Cardiac septum (tissue), 1 donor: Measurements from ENCODE around the gene FOXP1. TPM values are rescaled to one million over a fixed set of nuclear protein-coding genes. Genes with fewer than 3 reads are reported as not detected.

Experiments
- DNase-seq: peaks from one replicate; pipeline ENCODE4 v3.0.0-alpha.2; 2020; ENCODE audit warnings: low spot score
- intact Hi-C: fragments of 100-400 bp; cut with DNase I; formaldehyde crosslinking; loops from one replicate; pipeline ENCODE4 v1.14.0; 2022
- total RNA-seq: library from RNA; stranded (reverse); fragmentation: NEBNext Ultra II Directional; extraction: Animal tissue kit (Norgen Biotek cat#: 25700); gene quantifications from one replicate; pipeline ENCODE4 v1.2.1, GENCODE V29; 2021
- donor health status: DM: no; HTN: no; CAD: no.

Gene FOXP1
- total RNA-seq, 1 donor from 2014 or later, result 53.2 TPM

DNA sequence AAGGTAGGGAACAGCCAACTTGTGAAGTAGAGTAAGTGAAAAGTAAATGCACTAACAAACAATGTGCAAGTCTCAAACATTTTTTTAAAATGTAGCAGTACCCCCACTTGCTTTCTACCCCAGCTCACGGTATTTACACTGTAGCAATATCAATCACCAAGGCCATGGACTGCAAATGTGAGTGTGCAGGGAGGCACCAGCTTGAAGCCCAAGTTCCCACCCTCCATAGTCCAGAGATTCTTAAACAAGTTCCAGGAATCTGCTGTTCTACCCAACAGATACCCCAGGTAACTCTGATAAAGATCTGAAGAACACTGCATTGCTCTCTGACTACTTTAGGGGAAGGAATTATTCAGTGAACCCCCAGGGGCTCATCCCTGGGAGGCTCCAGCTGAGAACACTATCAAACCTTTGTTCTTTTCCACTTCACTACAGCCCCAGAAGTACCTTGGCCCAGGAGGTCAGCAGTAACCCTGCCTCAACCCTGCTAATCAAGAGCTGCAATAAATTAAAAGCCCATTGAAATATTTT lies 86.1 kb downstream of the FOXP1 start:
- intact Hi-C loops, result loop anchor here (2.0 to 5.0 kb wide), 2 partner anchors 29 to 85 kb away; partner anchors contain the start of gene FOXP1
- DNase-seq, result no peak

DNA sequence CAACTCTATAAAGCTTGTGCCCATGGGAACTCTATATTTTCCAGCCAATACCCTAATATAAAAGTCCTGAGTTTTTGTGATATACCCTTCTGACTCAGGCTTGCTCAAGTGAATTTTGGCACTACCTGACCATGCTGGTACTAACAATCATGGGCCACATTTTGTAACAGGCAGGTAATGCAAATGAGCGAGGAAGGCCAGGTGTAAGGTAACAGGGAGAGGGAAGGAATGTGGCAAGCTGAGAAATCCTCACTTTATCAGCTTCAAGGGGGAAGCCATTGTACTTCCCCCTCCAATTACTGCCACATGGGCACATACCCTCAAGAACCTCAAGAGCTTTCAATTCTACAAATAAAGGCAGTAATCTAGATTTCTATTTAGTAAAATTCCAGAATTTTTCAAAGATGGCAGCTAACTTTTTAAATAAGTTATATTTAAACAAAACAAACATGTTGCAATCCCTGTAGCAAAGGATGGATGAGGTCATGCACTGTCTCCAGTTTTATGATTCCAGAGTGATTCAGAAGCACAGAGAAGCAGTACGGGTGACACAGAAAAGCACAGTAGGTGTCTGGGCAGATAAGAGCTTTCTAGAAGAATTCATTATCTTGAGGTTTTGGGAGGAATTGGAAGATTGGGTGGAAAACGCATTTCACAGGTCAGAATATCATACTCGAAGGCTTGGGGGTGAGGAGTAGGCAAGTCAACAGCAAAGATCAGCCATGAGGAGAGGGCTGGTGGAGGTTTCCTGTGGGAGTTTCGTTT lies 87.6 kb downstream of the FOXP1 start:
- no peak for DNase-seq
- intact Hi-C loops, result loop anchor here (2.0 to 5.0 kb wide), 2 partner anchors 27 to 86 kb away; partner anchors contain the start of gene FOXP1

DNA sequence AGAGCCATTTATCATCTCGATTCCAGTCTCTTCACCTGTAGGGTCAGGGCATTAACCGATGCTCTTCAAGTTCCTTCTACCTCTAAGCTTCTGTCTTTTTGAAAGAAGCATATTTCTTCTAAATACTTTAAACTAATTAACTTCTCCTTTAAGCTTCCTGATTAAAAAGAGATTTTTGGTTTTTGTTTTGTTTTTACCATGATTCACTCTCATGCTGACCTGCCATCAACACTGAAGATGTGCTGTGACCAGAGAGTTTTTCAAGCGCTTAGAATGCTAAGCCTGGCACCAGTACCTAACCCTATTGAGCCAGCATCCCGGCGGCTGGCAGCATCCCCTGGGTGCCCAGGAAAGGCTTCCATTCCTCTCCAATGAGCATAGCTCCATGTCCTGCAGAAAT lies 89.3 kb downstream of the FOXP1 start:
- intact Hi-C loops, result no loop called here

DNA sequence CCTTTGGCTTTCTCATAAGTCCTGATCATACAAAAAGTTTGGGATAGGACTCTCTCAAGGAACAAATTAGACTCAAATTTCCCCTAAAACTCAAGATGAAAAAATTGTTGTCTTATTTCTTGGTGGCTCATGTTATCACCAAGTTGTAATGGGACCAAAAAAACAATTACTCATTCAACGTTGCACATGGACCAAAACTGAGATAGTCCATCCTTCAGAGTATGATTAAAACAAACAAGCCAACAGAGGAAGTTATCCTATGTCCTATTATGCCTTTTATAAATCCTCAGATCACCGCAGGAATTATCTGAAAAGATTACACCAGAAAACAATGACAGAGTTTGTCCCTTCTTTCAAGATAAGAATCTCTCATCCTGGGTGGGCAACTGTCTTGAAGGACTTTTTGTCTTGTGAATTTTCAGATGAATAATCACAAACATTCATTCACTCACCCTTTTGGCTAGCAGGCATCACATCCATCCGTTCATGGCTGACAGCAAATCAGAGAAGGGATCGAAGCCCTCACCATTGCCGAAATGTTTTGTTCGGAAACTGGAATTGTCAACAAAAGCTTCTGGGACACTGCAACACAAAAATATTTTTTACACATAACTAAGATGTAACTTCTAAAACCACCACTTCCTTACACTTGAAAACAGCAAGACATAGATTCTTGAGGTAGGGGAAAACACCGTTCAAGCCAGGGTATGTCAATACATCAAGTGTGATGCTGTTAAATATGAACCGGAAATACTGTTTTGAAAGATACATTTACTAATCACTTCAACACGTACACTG lies 90.4 kb downstream of the FOXP1 start:
- DNase-seq, result no peak
- intact Hi-C loops, result no loop called here

More for the DNA sequence above, 89.3 kb downstream of the FOXP1 start:
- DNase-seq, result no peak

DNA sequence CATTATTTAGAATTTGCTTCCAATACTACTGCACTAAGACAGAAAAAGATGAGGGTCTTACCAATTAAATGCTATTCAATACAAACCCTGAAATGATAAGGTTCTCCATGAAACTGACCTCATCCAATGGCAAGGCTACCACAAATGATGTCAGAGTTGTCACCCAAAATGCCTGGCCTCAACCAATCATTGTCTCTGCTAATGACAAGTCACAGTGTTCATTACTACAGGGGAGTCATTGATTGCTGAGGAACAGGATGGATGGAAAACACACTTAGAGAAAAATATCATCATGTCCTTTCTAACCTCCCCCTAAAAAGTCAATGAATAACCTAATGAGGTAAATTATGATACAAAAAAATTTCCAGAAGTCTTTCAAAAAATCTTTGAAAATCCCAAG lies 91.0 kb downstream of the FOXP1 start:
- intact Hi-C loops, result no loop called here
- no peak for DNase-seq

DNA sequence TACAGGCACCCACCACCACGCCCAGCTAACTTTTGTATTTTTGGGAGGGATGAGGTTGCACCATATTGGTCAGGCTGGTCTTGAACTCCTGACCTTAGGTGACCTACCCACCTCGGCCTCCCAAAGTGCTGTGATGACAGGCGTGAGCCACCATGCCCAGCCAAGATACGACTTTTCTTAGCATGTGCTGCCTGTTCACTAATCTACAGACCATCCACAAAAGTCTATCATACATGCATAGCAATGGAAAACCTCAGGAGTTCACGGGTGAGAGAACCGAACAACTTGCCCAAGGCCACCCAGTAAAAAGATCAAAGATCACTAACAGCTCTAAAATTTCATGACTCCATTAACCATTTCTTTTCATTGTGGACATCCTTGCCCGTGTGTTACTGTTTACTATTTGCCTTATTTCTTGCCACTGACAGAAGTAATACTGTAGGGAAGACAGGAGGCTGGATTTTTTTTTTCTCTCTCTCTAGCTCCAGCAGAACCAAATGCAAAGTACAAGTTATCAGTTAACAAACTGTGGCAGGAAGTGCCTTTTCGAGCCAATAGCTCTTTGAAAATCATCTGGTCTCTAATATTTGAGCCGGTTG lies 92.3 kb downstream of the FOXP1 start:
- intact Hi-C loops, result no loop called here
- no peak for DNase-seq

DNA sequence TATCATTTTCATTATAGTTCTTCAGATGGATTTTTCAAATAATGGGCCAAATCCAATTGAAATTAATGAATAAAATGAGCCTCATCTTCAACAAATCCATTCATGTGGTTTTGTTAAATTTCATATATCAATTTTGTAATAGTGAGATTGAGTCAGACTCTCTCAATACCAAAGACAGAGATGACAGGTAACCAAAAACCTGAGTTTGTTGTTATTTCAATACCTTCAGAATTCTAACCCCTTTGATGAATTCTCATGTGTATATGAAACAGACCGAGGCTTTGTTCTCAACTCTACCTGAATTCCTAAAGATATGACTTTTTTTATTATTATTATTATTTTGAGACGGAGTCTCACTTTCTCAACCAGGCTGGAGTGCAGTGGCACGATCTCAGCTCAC lies 92.8 kb downstream of the FOXP1 start:
- intact Hi-C loops, result no loop called here
- DNase-seq, result no peak

DNA sequence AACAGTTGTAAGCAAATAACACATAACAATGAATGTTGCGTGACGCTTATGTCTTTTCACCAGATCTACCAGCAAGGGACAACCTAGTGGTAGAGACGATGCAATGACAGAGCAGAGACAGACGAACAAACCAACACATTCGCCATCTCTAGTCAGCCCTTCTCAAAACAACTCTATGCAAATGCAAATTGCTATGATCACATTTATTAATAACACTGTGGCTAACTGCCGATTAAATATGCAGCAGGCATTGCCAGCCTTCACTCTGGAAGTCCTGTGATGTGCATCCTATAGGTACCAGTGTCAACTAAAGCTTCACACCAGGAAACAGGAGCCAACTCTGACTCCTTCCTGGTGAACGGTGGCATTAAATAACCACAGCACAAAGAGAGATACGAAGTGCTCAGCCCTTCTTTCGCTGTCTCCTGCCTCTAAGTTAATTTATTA lies 94.2 kb downstream of the FOXP1 start:
- intact Hi-C loops, result no loop called here
- DNase-seq, result no peak

DNA sequence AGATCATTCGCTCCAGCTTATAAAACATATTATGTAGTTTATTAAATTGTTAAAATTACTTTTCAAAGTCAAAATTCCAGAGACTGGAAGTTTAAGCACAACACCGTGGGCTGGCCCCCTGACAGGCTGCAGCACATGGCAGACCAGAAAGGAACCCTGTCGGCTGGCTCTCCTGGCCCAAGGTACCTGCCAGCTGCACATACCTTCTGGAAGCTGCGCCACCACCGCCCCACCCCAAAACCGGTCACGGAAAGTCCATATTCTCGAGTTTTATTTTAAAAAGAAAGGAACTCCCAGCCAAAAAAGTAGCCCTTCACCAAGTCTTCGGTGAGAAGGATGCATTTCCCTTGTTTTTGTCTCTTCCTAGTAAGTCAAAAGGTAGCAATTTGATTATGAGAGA lies 94.6 kb downstream of the FOXP1 start:
- intact Hi-C loops, result no loop called here
- DNase-seq, result no peak

DNA sequence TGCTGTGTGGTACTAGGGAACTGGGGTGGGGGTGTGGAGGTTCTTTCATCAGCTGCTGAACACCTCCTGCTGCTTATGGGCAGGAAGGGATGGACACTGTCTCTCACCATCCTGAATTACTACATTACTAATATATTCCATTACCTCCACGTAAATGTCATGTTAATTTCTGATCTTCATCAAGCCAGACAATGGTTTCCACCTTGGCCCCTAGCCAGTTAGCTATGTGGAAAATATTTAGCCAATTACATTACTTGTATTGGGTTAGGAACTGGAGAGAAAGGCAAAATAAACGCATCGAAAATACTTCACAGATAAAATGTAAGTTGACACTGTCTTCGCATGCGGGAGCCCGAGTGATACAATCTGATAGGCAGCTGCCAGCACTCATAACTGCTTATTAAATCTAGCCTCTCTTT lies 95.1 kb downstream of the FOXP1 start:
- no peak for DNase-seq
- intact Hi-C loops, result no loop called here

DNA sequence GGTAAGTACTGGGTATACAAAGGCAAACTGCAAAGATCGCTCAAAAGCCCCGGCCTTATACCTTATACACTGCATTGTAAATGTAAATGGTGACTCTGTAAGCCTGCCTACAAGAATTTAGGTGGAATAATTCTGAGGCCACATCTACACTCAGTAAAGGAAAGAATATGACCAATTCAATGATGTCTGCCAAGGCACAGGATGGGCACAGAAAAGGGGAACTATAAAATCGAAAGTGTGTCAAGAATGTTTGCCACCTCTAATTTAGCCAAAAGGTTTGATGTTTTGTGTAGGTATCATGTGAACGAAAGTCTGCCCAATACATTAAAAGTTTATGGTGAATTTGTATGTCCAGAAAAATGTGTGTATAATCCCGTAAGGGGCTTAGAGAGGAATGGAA lies 96.1 kb downstream of the FOXP1 start:
- DNase-seq, result no peak
- intact Hi-C loops, result no loop called here

DNA sequence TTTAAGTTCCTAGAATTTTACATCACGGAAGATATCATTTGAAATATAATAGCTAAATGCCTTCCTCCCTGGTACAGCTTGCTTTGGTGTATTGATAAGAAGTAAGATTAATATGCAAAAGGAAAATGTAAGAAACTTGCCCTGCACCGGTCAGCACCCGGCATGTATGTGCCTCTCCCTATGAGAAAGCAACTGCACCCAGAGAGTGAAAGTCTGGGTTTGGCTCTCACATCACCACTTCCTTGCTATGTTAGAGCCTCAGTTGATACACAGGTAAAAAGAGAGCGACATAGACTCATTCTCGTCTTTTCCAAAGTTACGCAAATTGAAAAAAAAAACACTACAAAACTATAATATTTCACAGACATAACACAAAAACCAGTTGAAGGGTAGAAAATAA lies 96.7 kb downstream of the FOXP1 start:
- DNase-seq, result no peak
- intact Hi-C loops, result no loop called here

DNA sequence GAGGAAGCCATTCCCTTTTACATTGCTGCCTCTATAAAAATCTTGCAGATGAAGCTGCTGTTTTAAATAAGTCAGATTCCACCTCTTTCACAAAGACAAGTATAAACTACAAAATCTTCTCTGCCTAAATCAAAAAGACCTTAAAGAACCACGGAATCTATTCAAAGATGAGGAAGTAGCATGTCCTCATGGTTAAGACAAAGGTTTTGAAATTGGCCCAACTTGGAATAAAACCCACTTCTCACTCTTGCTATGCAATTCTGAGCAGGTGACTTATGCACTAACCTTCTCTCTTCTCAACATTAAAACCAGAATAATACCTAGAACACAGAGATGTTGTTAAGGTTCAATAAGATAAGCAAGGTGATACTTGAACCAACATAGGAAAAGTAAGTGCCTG lies 97.6 kb downstream of the FOXP1 start:
- intact Hi-C loops, result no loop called here
- no peak for DNase-seq

DNA sequence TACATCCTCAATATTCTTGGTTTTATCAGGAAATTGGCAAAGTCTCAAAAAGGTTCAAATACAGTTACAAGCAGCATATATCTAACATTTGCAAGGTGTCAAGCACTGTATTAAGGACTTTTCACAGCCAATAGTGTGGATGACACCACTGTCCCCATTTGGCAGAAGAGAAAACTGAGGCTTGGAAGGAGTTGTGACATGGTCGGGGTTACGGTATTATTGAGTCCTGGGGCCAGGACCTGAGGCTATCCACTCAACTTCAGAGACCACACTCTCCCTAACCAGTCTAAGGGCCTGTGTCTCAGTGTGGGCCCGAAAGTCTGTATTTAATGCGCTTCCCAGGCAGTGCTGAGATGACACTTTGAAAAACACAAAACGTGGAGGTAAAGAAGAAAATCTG lies 99.1 kb downstream of the FOXP1 start:
- no peak for DNase-seq
- intact Hi-C loops, result no loop called here

DNA sequence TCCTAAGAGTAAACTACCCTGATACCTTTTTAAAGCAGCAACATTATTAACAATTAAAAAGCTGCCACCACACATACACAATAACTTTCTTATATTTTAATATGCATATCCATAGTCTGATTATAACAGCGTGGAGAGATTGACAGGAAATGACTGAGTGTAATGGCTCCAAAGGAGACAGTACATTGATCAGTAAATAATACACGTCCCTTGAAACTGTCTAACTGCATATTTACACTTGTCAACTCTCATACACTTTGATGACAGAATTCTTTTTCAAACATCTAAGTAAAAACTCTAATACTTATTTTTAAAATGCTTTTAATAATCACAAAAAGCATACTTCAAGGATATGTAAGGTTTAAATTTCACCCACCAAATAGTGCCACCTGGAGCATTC lies 99.5 kb downstream of the FOXP1 start:
- no peak for DNase-seq

DNA sequence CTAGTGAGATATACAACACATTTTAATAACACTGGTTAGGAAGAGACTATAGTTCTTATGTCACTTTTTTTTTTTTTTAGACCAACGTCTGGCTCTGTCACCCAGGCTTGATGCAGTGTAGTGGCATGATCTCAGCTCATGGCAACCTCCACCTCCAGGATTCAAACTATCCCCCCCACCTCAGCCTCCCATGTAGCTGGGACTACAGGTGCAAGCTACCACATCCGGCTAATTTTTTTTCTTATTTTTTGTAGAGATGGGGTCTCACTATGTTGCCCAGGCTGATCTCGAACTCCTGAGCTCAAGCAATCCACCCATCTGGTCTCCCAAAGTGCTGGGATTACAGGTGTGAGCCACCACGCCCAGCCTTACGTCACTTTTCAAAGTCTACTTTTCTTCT lies 100.8 kb downstream of the FOXP1 start:
- intact Hi-C loops, result no loop called here

More for the DNA sequence above, 99.5 kb downstream of the FOXP1 start:
- intact Hi-C loops, result no loop called here

DNA sequence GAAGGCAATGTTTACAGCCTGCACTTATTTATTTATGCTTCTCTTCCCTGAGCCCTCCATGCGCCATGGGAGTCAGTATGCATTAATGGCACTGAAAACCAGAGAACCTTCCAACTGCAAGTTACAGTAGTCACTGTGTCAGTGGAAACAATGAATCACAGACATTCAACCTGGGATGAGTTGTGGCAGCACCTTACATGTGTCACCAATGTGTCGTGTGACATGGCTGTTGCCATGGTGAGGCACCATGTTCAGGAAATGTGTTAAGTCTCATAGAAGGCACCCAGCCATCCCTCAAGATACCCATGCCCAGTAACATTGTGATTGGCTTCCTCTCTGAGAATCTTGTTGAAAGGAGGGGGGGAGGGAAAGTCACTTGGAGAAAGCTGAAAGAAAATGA lies 105.0 kb downstream of the FOXP1 start:
- no peak for DNase-seq
- intact Hi-C loops, result no loop called here

More for the DNA sequence above, 100.8 kb downstream of the FOXP1 start:
- no peak for DNase-seq

DNA sequence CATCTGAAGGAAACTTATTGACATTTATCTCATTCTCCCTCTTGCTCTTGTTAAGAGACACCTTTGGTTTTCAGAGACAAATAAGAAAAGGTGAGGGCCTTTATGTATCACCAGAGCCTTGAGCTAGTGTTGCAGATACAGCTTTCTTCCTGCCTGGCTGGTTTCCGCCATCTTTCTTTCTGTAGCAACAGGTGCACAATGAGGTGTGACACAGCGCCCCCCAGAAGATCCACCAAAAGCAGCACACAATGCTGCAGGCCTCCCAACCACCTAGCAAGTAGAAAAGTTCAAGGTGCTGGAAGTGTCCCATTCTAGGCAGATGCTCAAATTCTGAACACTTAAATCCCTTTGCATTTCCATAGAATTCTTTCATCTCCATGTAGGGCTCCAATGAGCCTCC lies 106.6 kb downstream of the FOXP1 start:
- DNase-seq, result no peak
- intact Hi-C loops, result no loop called here

DNA sequence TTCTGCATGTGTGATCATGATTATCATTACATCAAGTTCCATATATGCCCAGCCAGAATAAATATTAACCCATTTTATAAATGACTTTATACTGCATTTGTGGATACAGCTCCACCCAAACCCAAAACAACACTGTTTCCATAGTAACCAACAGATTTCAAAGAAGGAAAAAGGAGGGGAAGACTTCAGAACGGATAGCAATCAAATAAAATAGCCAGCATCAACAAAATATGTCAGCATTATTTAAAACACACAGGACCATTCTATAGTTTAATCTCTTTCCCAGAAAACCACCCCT lies 114.4 kb downstream of the FOXP1 start:
- DNase-seq, result no peak
- intact Hi-C loops, result loop anchor here (2.0 to 5.0 kb wide), 2 partner anchors 28 to 37 kb away; no protein-coding TSS in a partner anchor
